Right atrium auricular region (tissue), 2 donors: ENCODE measurements around the gene TSPAN31. TPM values are rescaled to one million over a fixed set of nuclear protein-coding genes. Genes with fewer than 3 reads are reported as not detected.
A peak's percentile ranks its signal among the peaks of the same experiment; 100 is the strongest.
"Not testable (repeated sequence)": the region's sequence is repeated elsewhere in the genome, so short reads cannot be mapped to it uniquely, and the experiment has no call there.

Experiments used
- DNase-seq: peaks from one replicate; pipeline ENCODE4 v3.0.0-alpha.2; 2019; ENCODE audit warnings: low spot score
- H3K27ac ChIP-seq, 2 donors: fragments of 200-600 bp; sonication (generic); 1 replicate in 1 of 2; 2 replicates in 1 of 2; pipeline ENCODE4 v1.5.1; 2016 to 2019
- H3K27me3 ChIP-seq, 2 donors: fragments of 200-600 bp; sonication (generic); one replicate each; pipeline versions ENCODE4 v1.5.1 to v1.6.0; 2017 to 2019
- H3K36me3 ChIP-seq: fragments of 200-600 bp; sonication (generic); one replicate; pipeline ENCODE4 v1.5.1; 2016
- H3K4me1 ChIP-seq, 2 donors: fragments of 200-600 bp; sonication (generic); one replicate each; pipeline versions ENCODE4 v1.5.1 to v1.6.0; 2017 to 2019
- H3K4me3 ChIP-seq, 2 donors: fragments of 200-600 bp; sonication (generic); 1 replicate in 1 of 2; 2 replicates in 1 of 2; pipeline ENCODE4 v1.5.1; 2017 to 2019; ENCODE audit warnings: mild to moderate bottlenecking in 1 of 2, moderate library complexity in 1 of 2
- H3K9me3 ChIP-seq, 2 donors: fragments of 200-600 bp; sonication (generic); one replicate each; pipeline ENCODE4 v1.5.1; 2019
- total RNA-seq, 2 donors: library from RNA; depleted of rRNA; stranded (reverse); fragments of >200 nt; gene quantifications; one replicate each; pipeline ENCODE4 v1.1.0, GENCODE V29; 2016
- TF ChIP-seq, protein P1 (sequence below), 2 donors: fragments of 200-600 bp; sonication (generic); IDR thresholded peaks; one replicate each; pipeline ENCODE4 v1.5.1; 2019; ENCODE audit warnings: antibody characterized with exemption in 2 of 2

TSPAN31 gene
- total RNA-seq, 2 donors from 2014 or later, result 50.3 to 59.6 TPM

DNA sequence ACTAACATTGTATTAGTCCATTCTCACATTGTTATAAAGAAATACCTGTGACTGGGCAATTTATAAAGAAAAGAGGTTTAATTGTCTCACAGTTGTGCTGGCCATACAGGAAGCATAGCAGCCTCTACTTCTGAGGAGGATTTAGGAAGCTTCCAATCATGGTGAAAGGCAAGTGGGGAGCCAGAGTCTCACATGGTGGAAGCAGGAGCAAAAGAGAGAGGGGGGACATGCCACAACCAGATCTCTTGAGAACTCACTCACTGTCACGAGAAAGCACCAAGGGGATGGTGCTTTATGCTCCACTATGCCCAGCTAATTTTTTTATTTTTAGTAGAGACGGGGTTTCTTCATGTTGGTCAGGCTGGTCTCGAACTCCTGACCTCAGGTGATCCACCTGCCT lies 37.6 kb upstream of the TSPAN31 start:
- TF ChIP-seq, protein P1, sequence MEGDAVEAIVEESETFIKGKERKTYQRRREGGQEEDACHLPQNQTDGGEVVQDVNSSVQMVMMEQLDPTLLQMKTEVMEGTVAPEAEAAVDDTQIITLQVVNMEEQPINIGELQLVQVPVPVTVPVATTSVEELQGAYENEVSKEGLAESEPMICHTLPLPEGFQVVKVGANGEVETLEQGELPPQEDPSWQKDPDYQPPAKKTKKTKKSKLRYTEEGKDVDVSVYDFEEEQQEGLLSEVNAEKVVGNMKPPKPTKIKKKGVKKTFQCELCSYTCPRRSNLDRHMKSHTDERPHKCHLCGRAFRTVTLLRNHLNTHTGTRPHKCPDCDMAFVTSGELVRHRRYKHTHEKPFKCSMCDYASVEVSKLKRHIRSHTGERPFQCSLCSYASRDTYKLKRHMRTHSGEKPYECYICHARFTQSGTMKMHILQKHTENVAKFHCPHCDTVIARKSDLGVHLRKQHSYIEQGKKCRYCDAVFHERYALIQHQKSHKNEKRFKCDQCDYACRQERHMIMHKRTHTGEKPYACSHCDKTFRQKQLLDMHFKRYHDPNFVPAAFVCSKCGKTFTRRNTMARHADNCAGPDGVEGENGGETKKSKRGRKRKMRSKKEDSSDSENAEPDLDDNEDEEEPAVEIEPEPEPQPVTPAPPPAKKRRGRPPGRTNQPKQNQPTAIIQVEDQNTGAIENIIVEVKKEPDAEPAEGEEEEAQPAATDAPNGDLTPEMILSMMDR (IDR thresholded peaks at IDR 0.05), result no peak
- Histone ChIP-seq H3K36me3 (peaks cover 27% of the 10 kb centered on the region), H3K9me3 (peaks cover 0 to 7% of the 10 kb centered on the region in 2 donors), H3K4me1 (no peaks in the 10 kb centered on the region), H3K27ac (no peak overlapping the region), H3K4me3 (no peak overlapping the region), H3K27me3 (no peaks in the 10 kb centered on the region)
- DNase-seq, result no peak

DNA sequence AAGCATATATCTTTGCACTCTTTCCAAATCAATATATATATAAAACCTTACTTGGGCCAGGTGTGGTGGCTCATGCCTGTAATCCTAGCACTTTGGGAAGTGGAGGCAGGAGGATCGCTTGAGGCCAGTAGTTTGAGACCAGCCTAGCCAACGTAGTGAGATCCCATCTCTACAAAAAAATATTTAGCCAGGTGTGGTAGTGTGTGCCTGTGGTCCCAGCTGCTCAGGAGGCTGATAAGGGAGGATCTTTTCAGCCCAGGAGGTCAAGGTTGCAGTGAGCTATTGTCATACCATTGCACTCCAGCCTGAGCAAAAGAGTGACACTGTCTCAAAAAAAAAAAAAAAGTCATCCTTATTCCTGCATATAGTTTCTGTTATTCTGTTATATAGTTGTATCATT lies 36.5 kb upstream of the TSPAN31 start:
- TF ChIP-seq, protein P1 (IDR thresholded peaks at IDR 0.05), result no peak
- H3K4me1 ChIP-seq, result no peaks in the 10 kb centered on the region
- DNase-seq, result no peak
- H3K27me3 ChIP-seq, result no peaks in the 10 kb centered on the region
- H3K4me3 ChIP-seq, result no peak overlapping the region
- no peak overlapping the region for H3K27ac ChIP-seq
- H3K9me3 ChIP-seq, result peaks cover 0 to 7% of the 10 kb centered on the region in 2 donors
- H3K36me3 ChIP-seq, result peaks cover 24% of the 10 kb centered on the region

GRCh38 chr12:57712701-57713100 lies 32.1 kb upstream of the TSPAN31 start:
- Histone ChIP-seq H3K27ac (no peak overlapping the region), H3K4me1 (no peaks in the 10 kb centered on the region), H3K4me3 (no peak overlapping the region), H3K9me3 (no peaks in the 10 kb centered on the region), H3K36me3 (peaks cover 29% of the 10 kb centered on the region), H3K27me3 (no peaks in the 10 kb centered on the region)
- TF ChIP-seq, protein P1 (IDR thresholded peaks at IDR 0.05), result no peak
- no peak for DNase-seq

DNA sequence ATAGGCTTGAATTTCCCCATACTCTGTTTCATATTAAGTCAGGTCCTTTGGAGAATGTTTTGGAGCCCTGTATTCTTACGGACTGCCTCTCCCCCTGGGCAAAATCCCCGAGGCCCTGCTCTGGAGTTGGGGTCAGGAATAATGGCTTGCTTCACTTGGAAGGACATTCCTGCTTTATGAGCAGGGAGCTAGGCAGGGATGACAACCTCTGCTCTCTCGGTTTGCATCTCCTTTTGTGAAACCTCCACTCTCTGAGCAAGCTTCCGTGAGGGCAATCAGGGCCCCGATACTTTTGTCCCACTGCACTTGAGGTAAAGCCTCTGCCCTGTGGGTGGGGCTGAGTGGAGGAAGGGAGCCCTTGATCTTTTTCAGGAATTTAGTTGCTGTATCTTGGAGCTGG lies 31.6 kb upstream of the TSPAN31 start:
- Histone ChIP-seq H3K4me3 (no peak overlapping the region), H3K36me3 (peaks cover 29% of the 10 kb centered on the region), H3K27me3 (no peaks in the 10 kb centered on the region), H3K9me3 (no peaks in the 10 kb centered on the region), H3K27ac (no peak overlapping the region), H3K4me1 (no peaks in the 10 kb centered on the region)
- TF ChIP-seq, protein P1 (IDR thresholded peaks at IDR 0.05), result no peak
- no peak for DNase-seq

DNA sequence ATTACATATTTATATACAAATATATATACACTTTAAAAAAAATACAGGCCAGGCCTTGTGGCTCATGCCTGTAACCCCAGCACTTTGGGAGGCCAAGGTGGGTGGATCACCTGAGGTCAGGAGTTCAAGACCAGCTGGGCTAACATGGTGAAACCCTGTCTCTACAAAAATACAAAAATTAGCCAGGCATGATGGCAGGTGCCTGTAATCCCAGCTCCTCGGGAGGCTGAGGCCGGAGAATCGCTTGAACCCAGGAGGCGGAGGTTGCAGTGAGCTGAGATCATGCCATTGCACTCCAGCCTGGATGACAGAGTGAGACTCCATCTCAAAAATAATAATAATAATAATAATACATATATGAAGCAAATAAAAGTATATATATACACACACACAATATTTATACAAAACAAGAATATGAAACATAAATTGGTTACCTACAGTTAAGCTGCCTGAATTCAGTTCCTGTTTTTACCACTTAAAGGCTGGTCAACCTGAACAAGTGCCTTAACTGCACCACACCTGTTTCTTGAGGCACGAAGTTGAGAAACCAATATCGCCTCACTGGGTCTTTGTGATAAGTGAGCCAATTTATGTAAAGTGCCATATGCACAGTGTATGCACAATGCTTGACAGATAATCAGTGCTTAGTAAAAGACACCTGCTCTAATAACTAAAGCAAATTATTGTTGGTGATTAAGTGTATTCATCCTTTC lies 29.6 kb upstream of the TSPAN31 start:
- H3K4me3 ChIP-seq, H3K27me3 ChIP-seq, H3K4me1 ChIP-seq, H3K9me3 ChIP-seq, DNase-seq, H3K27ac ChIP-seq: not testable (repeated sequence)
- peaks cover 48% of the 10 kb centered on the region for H3K36me3 ChIP-seq

DNA sequence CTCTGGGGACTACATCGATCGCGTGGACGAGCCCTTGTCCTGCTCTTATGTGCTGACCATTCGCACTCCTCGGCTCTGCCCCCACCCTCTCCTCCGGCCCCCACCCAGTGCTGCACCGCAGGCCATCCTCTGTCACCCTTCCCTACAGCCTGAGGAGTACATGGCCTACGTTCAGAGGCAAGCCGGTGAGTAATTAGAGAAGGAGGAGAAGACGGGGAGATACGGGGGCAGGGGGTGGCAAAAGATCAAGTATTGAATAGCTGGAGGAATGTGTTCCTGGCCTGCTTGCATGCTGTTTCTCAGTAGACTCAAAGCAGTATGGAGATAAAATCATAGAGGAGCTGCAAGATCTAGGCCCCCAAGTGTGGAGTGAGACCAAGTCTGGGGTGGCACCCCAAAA lies 29.1 kb upstream of the TSPAN31 start:
- Histone ChIP-seq H3K36me3 (peaks cover 54% of the 10 kb centered on the region), H3K9me3 (no peaks in the 10 kb centered on the region), H3K4me1 (no peaks in the 10 kb centered on the region), H3K27ac (no peak overlapping the region), H3K4me3 (no peak overlapping the region), H3K27me3 (no peaks in the 10 kb centered on the region)
- TF ChIP-seq, protein P1 (IDR thresholded peaks at IDR 0.05), result no peak
- DNase-seq, result peak; percentile 36
